ENCODE measurements around the gene CAST.
A peak's percentile ranks its signal among the peaks of the same experiment; 100 is the strongest.

Gene CAST

DNA sequence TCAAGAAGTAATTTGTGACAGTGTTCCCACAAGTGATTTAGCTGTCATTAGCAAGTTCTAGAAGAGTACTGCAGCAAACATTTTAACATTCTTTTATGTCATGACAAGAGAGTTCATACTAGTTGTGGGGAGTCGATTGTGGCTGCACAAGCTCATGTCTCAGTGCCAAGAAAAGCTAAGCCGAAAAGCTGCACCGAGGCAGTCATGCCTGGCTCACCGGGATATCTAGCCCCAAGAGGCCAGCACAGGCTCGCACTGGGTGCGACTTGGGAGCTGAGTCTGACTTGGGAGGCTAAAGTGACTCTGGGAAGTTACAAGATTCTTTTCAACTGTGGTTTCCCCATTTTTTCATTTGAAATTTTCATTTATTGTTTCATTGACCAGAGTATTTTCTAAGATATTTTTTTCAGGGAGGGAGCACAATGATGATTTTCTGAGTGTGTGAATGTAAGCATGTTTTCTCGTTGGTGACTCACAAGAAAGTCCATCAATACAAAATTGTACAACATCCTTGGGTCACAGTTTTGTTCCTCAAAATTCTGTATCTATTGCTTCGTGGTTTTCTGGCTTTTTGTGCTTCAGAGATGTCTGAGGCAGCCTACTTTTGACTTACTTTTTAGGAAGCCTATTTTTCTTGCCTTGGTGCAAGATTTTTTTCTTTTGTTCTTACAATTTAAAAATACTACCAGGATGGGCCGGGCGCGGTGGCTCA, 18.7 kb downstream of the CAST start:
- TF ChIP-seq, protein P1, sequence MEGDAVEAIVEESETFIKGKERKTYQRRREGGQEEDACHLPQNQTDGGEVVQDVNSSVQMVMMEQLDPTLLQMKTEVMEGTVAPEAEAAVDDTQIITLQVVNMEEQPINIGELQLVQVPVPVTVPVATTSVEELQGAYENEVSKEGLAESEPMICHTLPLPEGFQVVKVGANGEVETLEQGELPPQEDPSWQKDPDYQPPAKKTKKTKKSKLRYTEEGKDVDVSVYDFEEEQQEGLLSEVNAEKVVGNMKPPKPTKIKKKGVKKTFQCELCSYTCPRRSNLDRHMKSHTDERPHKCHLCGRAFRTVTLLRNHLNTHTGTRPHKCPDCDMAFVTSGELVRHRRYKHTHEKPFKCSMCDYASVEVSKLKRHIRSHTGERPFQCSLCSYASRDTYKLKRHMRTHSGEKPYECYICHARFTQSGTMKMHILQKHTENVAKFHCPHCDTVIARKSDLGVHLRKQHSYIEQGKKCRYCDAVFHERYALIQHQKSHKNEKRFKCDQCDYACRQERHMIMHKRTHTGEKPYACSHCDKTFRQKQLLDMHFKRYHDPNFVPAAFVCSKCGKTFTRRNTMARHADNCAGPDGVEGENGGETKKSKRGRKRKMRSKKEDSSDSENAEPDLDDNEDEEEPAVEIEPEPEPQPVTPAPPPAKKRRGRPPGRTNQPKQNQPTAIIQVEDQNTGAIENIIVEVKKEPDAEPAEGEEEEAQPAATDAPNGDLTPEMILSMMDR (IDR thresholded peaks at IDR 0.05) = no peak
- DNase-seq = no peak
- no peak overlapping the region for H3K27ac Mint-ChIP-seq
- H3K27me3 Mint-ChIP-seq (ENCODE audit: low read depth, poor library complexity) = no peaks in the 10 kb centered on the region
- H3K4me3 Mint-ChIP-seq = no peak overlapping the region
- H3K36me3 Mint-ChIP-seq (ENCODE audit: low read depth) = no peaks in the 10 kb centered on the region
- peaks cover 2% of the 10 kb centered on the region for H3K4me1 Mint-ChIP-seq
- no peaks in the 10 kb centered on the region for H3K9me3 Mint-ChIP-seq

DNA sequence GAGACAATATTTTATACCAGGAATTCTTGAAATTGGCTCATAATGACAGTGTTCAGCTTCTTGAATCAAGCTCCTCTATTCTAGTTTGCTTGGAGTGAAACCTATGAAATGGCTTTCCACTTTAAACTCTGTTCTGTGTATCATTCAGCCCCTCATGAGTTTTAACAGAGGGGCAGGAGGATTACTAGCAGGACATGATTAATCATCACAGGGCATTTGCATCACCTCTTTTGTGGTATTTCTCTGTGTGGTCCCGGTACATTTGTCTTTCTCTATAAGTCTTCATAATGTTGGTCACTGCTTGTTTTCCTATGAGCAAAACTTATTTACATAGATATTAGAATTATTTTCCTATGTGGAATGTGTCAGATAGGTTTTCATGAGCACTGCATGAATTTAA, 21.2 kb downstream of the CAST start:
- H3K27ac Mint-ChIP-seq = no peak overlapping the region
- no peak overlapping the region for H3K4me3 Mint-ChIP-seq
- H3K9me3 Mint-ChIP-seq = no peaks in the 10 kb centered on the region
- peaks cover 5% of the 10 kb centered on the region for H3K4me1 Mint-ChIP-seq
- no peak for DNase-seq
- no peaks in the 10 kb centered on the region for H3K36me3 Mint-ChIP-seq (ENCODE audit: low read depth)
- no peaks in the 10 kb centered on the region for H3K27me3 Mint-ChIP-seq (ENCODE audit: low read depth, poor library complexity)
- TF ChIP-seq, protein P1 (IDR thresholded peaks at IDR 0.05) = no peak

DNA sequence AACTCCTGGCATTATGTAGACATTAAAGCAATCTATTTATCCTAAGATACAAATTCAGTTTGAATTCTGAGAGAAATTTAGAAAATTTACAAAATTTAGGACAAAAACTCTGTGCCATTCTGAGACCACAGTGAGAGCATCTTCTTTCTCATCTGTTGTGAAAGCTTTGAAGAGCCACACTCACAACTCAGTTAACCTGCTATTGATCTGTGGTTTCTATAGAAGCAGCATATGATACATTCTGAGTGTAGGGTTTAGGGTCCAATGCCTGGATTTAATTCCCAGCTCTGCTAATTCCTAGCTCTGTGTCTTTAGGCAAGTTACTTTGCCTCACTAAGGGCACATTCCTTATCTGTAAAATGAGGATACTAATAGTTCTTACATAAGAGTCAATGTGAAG, 21.6 kb downstream of the CAST start:
- peaks cover 5% of the 10 kb centered on the region for H3K4me1 Mint-ChIP-seq
- H3K4me3 Mint-ChIP-seq = no peak overlapping the region
- no peaks in the 10 kb centered on the region for H3K9me3 Mint-ChIP-seq
- H3K27ac Mint-ChIP-seq = no peak overlapping the region
- no peaks in the 10 kb centered on the region for H3K36me3 Mint-ChIP-seq (ENCODE audit: low read depth)
- no peaks in the 10 kb centered on the region for H3K27me3 Mint-ChIP-seq (ENCODE audit: low read depth, poor library complexity)
- no peak for DNase-seq
- TF ChIP-seq, protein P1 (IDR thresholded peaks at IDR 0.05) = no peak

DNA sequence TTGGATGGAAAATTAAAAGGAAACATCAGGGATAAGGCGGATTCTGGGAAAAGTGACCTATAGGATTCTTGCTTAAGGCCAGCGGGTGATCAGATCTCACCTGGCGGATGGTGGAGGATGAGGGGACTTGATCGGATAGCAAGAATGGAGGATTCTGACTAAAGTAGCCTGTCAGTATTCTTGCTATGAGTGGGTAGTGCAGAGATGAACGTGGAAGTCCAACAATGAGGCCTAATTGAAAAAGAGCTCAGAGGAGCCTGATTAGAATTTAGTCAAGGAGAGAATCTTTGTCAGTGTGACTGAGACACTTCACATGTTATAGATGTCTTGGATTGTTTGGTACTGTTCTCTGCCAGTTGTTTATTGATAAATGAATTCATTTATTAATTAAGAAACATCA, 24.9 kb downstream of the CAST start:
- H3K36me3 Mint-ChIP-seq (ENCODE audit: low read depth) = no peaks in the 10 kb centered on the region
- DNase-seq = no peak
- no peaks in the 10 kb centered on the region for H3K9me3 Mint-ChIP-seq
- peaks cover 5% of the 10 kb centered on the region for H3K4me1 Mint-ChIP-seq
- TF ChIP-seq, protein P1 (IDR thresholded peaks at IDR 0.05) = no peak
- H3K27ac Mint-ChIP-seq = no peak overlapping the region
- H3K4me3 Mint-ChIP-seq = no peak overlapping the region
- no peaks in the 10 kb centered on the region for H3K27me3 Mint-ChIP-seq (ENCODE audit: low read depth, poor library complexity)

DNA sequence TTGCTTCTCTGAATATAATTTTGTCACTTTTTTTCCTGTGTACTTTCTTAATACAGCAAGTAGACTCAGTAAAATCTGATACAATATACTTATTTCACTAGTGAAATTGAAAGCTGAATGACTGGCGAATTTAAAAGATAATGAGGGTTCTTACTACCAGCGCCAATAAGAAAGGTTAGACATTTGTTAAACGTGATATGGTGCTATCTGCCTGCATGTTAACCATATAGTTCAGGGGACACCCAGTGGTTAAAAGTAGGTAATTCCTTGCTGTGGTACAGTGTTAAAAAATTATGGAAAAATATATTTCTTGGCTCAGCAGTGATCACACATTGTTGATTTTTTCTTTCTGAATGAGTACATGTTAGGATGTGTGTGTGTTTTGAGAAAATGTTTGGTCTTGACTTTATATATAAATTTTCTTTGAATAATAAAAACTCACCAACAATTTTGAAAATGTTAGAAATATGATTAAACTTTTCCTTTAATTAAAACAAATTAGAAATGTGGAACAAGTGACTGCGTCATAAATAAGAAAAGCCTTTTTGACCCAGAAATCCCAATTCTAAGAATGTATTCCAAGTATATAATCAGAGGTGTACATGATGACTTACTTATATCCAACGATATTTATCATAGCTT, 25.8 kb downstream of the CAST start:
- H3K4me1 Mint-ChIP-seq = peaks cover 5% of the 10 kb centered on the region
- no peak overlapping the region for H3K4me3 Mint-ChIP-seq

More for the DNA sequence above, 25.8 kb downstream of the CAST start:
- Mint-ChIP-seq H3K27me3 (ENCODE audit: low read depth, poor library complexity) (no peaks in the 10 kb centered on the region), H3K9me3 (no peaks in the 10 kb centered on the region), H3K27ac (no peak overlapping the region), H3K36me3 (ENCODE audit: low read depth) (no peaks in the 10 kb centered on the region)
- DNase-seq = no peak
- TF ChIP-seq, protein P1 (IDR thresholded peaks at IDR 0.05) = peak; percentile 60
